ENCODE measurements around the gene BLMH. TPM values are rescaled to one million over a fixed set of nuclear protein-coding genes. Genes with fewer than 3 reads are reported as not detected.

BLMH gene
- total and polyA plus RNA-seq, 2 donors (not counting 3 experiments of a cell fraction or from before 2014, with no cell fraction given) = 24.6 to 65.8 TPM

- H3K27ac ChIP-seq (ENCODE audit: insufficient read depth, low read depth, low read length) = peak overlapping the region; percentile 54
- no peaks in the 10 kb centered on the region for H4K20me1 ChIP-seq (replicated peaks; ENCODE audit: control insufficient read depth, extremely low read depth, insufficient read depth, low read length)
- intact Hi-C loops (cut with micrococcal nuclease) (no loop called here), dilution Hi-C loops (cut with MboI; ENCODE audit: extremely low pct_ligation_motif_present, low sequenced_read_pairs) (no loop called here)
- H3K27me3 ChIP-seq (ENCODE audit: control insufficient read depth in 2 of 2, insufficient read depth in 2 of 2, low read length in 2 of 2) = no peaks in the 10 kb centered on the region
- no peaks in the 10 kb centered on the region for H3K9me1 ChIP-seq (replicated peaks; ENCODE audit: control insufficient read depth, extremely low read depth, insufficient read depth, low read length)
- POLR2A ChIA-PET = interaction anchor here (0.6 kb wide), 1 partner anchor 32 kb away, joined by 3 read pairs; no protein-coding TSS in a partner anchor
- peak overlapping the region; percentile 41 for H3K9ac ChIP-seq (replicated peaks; ENCODE audit: extremely low read depth, insufficient read depth, low read length)
- H3K4me1 ChIP-seq (ENCODE audit: control insufficient read depth, extremely low read depth, insufficient read depth, low read length) = peaks cover 24% of the 10 kb centered on the region
- H3K36me3 ChIP-seq (ENCODE audit: control insufficient read depth in 2 of 2, extremely low read depth in 1 of 2, insufficient read depth in 2 of 2, low read length in 2 of 2) = peaks cover 11 to 15% of the 10 kb centered on the region in 2 experiments
- CTCF ChIA-PET = interaction anchor here (0.6 to 2.8 kb wide), 6 partner anchors 14 to 158 kb away, joined by 3 to 13 read pairs (median 4); no protein-coding TSS in a partner anchor
- no TSS peak for BruUV-seq (replicated peaks)
- peak; percentile 74 for FAIRE-seq
- no peak overlapping the region for H3K4me3 ChIP-seq (replicated peaks in 1 of 3; ENCODE audit: insufficient read depth in 1 of 3, low read depth in 1 of 3, low read length in 3 of 3)
- peak; percentile 96 for DNase-seq (ENCODE audit: low read depth, low spot score)
- peak overlapping the region; percentile 75 for H3K4me2 ChIP-seq (ENCODE audit: insufficient read depth, low read length)
- H2AFZ ChIP-seq (ENCODE audit: low read depth, low read length) = no peak overlapping the region
- peaks cover 7% of the 10 kb centered on the region for H3K79me2 ChIP-seq (ENCODE audit: control insufficient read depth, insufficient read depth, low read length)
- no peaks in the 10 kb centered on the region for H3K9me3 ChIP-seq (replicated peaks; ENCODE audit: control insufficient read depth, insufficient read depth, low read length)
- TF ChIP-seq POLR2A (IDR thresholded peaks at IDR 0.05; ENCODE audit: low read depth, low read length) (no peak), EZH2 (IDR thresholded peaks at IDR 0.05; ENCODE audit: borderline replicate concordance, low read depth, low read length, severe bottlenecking) (no peak), GATA2 (IDR thresholded peaks at IDR 0.05; ENCODE audit: insufficient read depth, insufficient read length, low read depth, low read length) (peak; percentile 60), MYC (IDR thresholded peaks at IDR 0.05; ENCODE audit: low read depth, low read length) (no peak), CTCF (IDR thresholded peaks at IDR 0.05; ENCODE audit: extremely low read depth in 1 of 2, insufficient read depth in 1 of 2, low read depth in 1 of 2, low read length in 2 of 2) (no peak), POLR2AphosphoS5 (IDR thresholded peaks at IDR 0.05; ENCODE audit: insufficient read depth, low read depth, low read length) (peak; percentile 46), JUN (IDR thresholded peaks at IDR 0.05; ENCODE audit: borderline replicate concordance, insufficient read depth, insufficient read length, low read depth) (no peak)
- TF ChIP-seq, protein P1, sequence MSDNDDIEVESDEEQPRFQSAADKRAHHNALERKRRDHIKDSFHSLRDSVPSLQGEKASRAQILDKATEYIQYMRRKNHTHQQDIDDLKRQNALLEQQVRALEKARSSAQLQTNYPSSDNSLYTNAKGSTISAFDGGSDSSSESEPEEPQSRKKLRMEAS (IDR thresholded peaks at IDR 0.05; ENCODE audit: insufficient read depth, insufficient read length) = no peak
These were observed 28.0 kb downstream of the BLMH start for GRCh38 chr17:30263552-30264333.

Measured in endothelial cell of umbilical vein (primary cell).